Trophoblast cell (in vitro differentiated cells and primary cell): ENCODE results near the gene HIPK2.

ENCODE experiments used
- DNase-seq, 2 donors: peaks; one replicate each; pipeline ENCODE4 v3.0.0-alpha.2; 2016
- H2AFZ ChIP-seq: 2 replicates; pipeline ENCODE4 v1.6.1; 2013; ENCODE audit warnings: low read length, moderate library complexity, mild to moderate bottlenecking; ENCODE audit not compliant: insufficient read depth, poor library complexity
- H2AK5ac ChIP-seq: 2 replicates; pipeline ENCODE4 v1.6.1; 2013; ENCODE audit warnings: mild to moderate bottlenecking, low read length
- H2BK120ac ChIP-seq: 2 replicates; pipeline ENCODE4 v1.6.1; 2013; ENCODE audit warnings: low read length, mild to moderate bottlenecking, moderate library complexity; ENCODE audit not compliant: insufficient read depth, poor library complexity
- H2BK12ac ChIP-seq: 2 replicates; pipeline ENCODE4 v1.6.1; 2013; ENCODE audit warnings: mild to moderate bottlenecking, low read length, moderate library complexity
- H2BK5ac ChIP-seq: 2 replicates; pipeline ENCODE4 v1.6.1; 2013; ENCODE audit warnings: low read length, low read depth, moderate library complexity, mild to moderate bottlenecking; ENCODE audit not compliant: poor library complexity
- H3K14ac ChIP-seq: 2 replicates; pipeline ENCODE4 v1.6.1; 2013; ENCODE audit warnings: mild to moderate bottlenecking, low read length
- H3K18ac ChIP-seq: 2 replicates; pipeline ENCODE4 v1.6.1; 2013; ENCODE audit warnings: mild to moderate bottlenecking, low read length
- H3K23ac ChIP-seq: 2 replicates; pipeline ENCODE4 v1.6.1; 2013; ENCODE audit warnings: low read length
- H3K27ac ChIP-seq: 2 replicates; pipeline ENCODE4 v1.5.1; 2013; ENCODE audit warnings: low read depth, mild to moderate bottlenecking, inconsistent platforms, low read length, moderate library complexity
- H3K27me3 ChIP-seq: 2 replicates; pipeline ENCODE4 v1.6.1; 2013; ENCODE audit warnings: inconsistent platforms, mild to moderate bottlenecking, low read length, moderate library complexity; ENCODE audit not compliant: insufficient read depth
- H3K36me3 ChIP-seq, 2 experiments: 1 replicate in 1 of 2; 2 replicates in 1 of 2; pipeline ENCODE4 v1.6.1; 2013; ENCODE audit warnings: low read length in 2 of 2, mild to moderate bottlenecking in 2 of 2, moderate library complexity in 1 of 2; ENCODE audit not compliant: insufficient read depth in 2 of 2, control insufficient read depth in 1 of 2
- H3K4ac ChIP-seq: 2 replicates; pipeline ENCODE4 v1.6.1; 2013; ENCODE audit warnings: low read depth, mild to moderate bottlenecking, low read length, moderate library complexity
- H3K4me1 ChIP-seq, 2 experiments: 1 replicate in 1 of 2; 2 replicates in 1 of 2; pipeline ENCODE4 v1.6.1; 2013; ENCODE audit warnings: low read length in 2 of 2, mild to moderate bottlenecking in 2 of 2, moderate library complexity in 1 of 2; ENCODE audit not compliant: insufficient read depth in 2 of 2, control insufficient read depth in 1 of 2
- H3K4me2 ChIP-seq: 2 replicates; pipeline ENCODE4 v1.6.1; 2013; ENCODE audit warnings: inconsistent platforms, mild to moderate bottlenecking, low read length, moderate library complexity
- H3K4me3 ChIP-seq: 2 replicates; pipeline ENCODE4 v1.5.1; 2013; ENCODE audit warnings: mild to moderate bottlenecking, low read depth, low read length, inconsistent platforms
- H3K79me1 ChIP-seq: one replicate; pipeline ENCODE4 v1.6.1; 2013; ENCODE audit warnings: low read length
- H3K79me2 ChIP-seq: 2 replicates; pipeline ENCODE4 v1.6.1; 2013; ENCODE audit warnings: low read length, mild to moderate bottlenecking; ENCODE audit not compliant: control insufficient read depth, insufficient read depth, poor library complexity
- H3K9ac ChIP-seq: 2 replicates; pipeline ENCODE4 v1.6.1; 2013; ENCODE audit warnings: mild to moderate bottlenecking, low read length
- H3K9me3 ChIP-seq: 2 replicates; pipeline ENCODE4 v1.6.1; 2013; ENCODE audit warnings: low read depth, mild to moderate bottlenecking, control low read depth, inconsistent platforms, low read length; ENCODE audit not compliant: insufficient read depth
- H4K12ac ChIP-seq: 2 replicates; pipeline ENCODE4 v1.6.1; 2013; ENCODE audit warnings: low read depth, mild to moderate bottlenecking, low read length, moderate library complexity
- H4K8ac ChIP-seq: 2 replicates; pipeline ENCODE4 v1.6.1; 2013; ENCODE audit warnings: low read depth, mild to moderate bottlenecking, low read length, moderate library complexity
- H4K91ac ChIP-seq: one replicate; pipeline ENCODE4 v1.6.1; 2013; ENCODE audit warnings: low read depth, mild to moderate bottlenecking, low read length, moderate library complexity
- WGBS: extraction: QIAGEN DNeasy Blood & Tissue Kit; methylation state at CpG from one replicate; pipeline ENCODE4 v1.1.7; 2013; ENCODE audit warnings: missing lambda C conversion rate; ENCODE audit not compliant: insufficient read length, insufficient coverage; ENCODE audit errors: extremely low coverage; 5-methylcytosine and 5-hydroxymethylcytosine counted together

The HIPK2 gene

DNA sequence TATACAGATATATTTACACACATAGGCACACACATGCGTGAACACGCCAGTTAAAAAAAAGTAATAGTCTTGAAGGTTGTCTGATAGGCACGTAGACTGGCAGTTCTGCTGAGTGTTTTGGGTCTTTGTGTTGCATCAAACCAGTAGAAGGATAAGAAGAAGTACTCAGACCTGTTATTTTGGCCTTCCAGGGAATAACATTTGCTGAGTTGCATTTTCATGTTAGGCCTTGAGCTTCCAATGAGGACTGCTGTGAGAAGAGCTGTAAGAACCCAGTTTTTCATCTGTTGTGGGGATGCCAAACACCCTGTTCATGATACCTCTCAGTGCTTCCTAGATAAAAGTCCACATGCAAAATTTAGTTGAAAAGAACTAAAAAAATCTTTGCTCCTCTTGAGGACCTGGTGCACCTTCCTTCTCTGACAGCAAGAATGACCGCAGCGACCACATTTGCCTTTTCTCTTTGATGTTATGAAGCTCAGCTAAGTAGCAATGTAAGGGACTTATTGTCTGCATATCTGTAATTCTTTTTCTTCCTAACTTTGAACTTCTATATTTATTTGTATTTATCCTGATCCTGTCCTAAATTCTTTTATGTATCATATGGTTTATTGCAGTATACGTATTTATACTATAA lies 27.2 kb downstream of the HIPK2 start:
- no peak overlapping the region for H4K91ac ChIP-seq
- H3K27ac ChIP-seq = no peak overlapping the region
- no CpG with 5 or more reads among the region's 6 CpGs for WGBS
- H3K4me2 ChIP-seq = no peak overlapping the region
- H3K79me2 ChIP-seq = no peaks in the 10 kb centered on the region
- H2BK12ac ChIP-seq = no peak overlapping the region
- no peak overlapping the region for H4K8ac ChIP-seq
- H3K79me1 ChIP-seq = no peaks in the 10 kb centered on the region
- H3K4me1 ChIP-seq = no peaks in the 10 kb centered on the region
- no peak overlapping the region for H3K4ac ChIP-seq
- no peaks in the 10 kb centered on the region for H3K9me3 ChIP-seq
- DNase-seq = no peak
- H3K18ac ChIP-seq = no peak overlapping the region
- H3K23ac ChIP-seq = no peak overlapping the region
- H2BK5ac ChIP-seq = no peak overlapping the region
- no peak overlapping the region for H3K9ac ChIP-seq
- no peaks in the 10 kb centered on the region for H3K36me3 ChIP-seq
- H2BK120ac ChIP-seq = no peak overlapping the region
- no peak overlapping the region for H2AFZ ChIP-seq
- no peak overlapping the region for H4K12ac ChIP-seq
- H3K27me3 ChIP-seq = no peaks in the 10 kb centered on the region
- no peak overlapping the region for H3K4me3 ChIP-seq
- no peak overlapping the region for H3K14ac ChIP-seq
- no peak overlapping the region for H2AK5ac ChIP-seq

GRCh38 chr7:139749545-139749944 lies 28.3 kb downstream of the HIPK2 start:
- Histone ChIP-seq H3K9me3 (no peaks in the 10 kb centered on the region), H3K27me3 (no peaks in the 10 kb centered on the region), H2AK5ac (no peak overlapping the region), H4K91ac (no peak overlapping the region), H2BK120ac (no peak overlapping the region), H3K4me2 (no peak overlapping the region), H3K79me2 (no peaks in the 10 kb centered on the region), H3K14ac (no peak overlapping the region), H3K27ac (no peak overlapping the region), H3K4me3 (no peak overlapping the region), H3K36me3 (no peaks in the 10 kb centered on the region), H3K18ac (no peak overlapping the region), H2BK12ac (no peak overlapping the region), H3K4ac (no peak overlapping the region), H2BK5ac (no peak overlapping the region), H4K12ac (no peak overlapping the region), H3K9ac (peak overlapping the region; percentile 27), H3K23ac (no peak overlapping the region), H3K79me1 (no peaks in the 10 kb centered on the region), H2AFZ (no peak overlapping the region), H4K8ac (no peak overlapping the region), H3K4me1 (no peaks in the 10 kb centered on the region)
- WGBS = no CpG with 5 or more reads among the region's 10 CpGs
- DNase-seq = no peak

GRCh38 chr7:139748941-139749340 lies 28.9 kb downstream of the HIPK2 start:
- DNase-seq = no peak
- Histone ChIP-seq H2AFZ (no peak overlapping the region), H3K27ac (no peak overlapping the region), H3K9ac (no peak overlapping the region), H4K12ac (no peak overlapping the region), H4K8ac (no peak overlapping the region), H3K4me3 (no peak overlapping the region), H3K36me3 (no peaks in the 10 kb centered on the region), H2BK12ac (no peak overlapping the region), H3K9me3 (no peaks in the 10 kb centered on the region), H3K79me2 (no peaks in the 10 kb centered on the region), H3K14ac (no peak overlapping the region), H2AK5ac (no peak overlapping the region), H3K79me1 (no peaks in the 10 kb centered on the region), H3K4me2 (no peak overlapping the region), H4K91ac (no peak overlapping the region), H2BK5ac (no peak overlapping the region), H2BK120ac (no peak overlapping the region), H3K18ac (no peak overlapping the region), H3K23ac (no peak overlapping the region), H3K4me1 (no peaks in the 10 kb centered on the region), H3K4ac (no peak overlapping the region), H3K27me3 (no peaks in the 10 kb centered on the region)
- WGBS = no CpG with 5 or more reads among the region's 5 CpGs

DNA sequence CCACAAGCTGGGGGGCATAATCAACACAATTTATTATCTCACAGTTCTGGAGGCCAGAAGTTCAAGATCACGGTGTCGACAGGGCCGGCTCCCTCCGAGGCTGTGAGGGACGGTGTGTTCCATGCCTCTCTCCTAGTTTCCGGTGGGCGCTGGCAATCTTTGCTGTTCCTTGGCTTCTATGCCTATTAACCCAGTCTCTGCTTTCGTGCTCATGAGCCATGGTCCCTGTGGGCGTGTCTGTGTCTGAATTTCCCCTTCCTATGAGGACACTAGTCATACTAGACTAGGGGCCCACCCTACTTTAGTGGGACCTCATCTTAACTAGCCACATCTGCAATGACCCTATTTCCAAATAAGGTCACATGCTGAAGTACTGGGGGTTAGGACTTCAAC lies 29.4 kb downstream of the HIPK2 start:
- Histone ChIP-seq H2BK120ac (no peak overlapping the region), H3K4me2 (no peak overlapping the region), H3K9ac (no peak overlapping the region), H3K4ac (no peak overlapping the region), H2BK5ac (no peak overlapping the region), H3K79me1 (no peaks in the 10 kb centered on the region), H3K36me3 (no peaks in the 10 kb centered on the region), H3K23ac (no peak overlapping the region), H3K4me3 (no peak overlapping the region), H2AK5ac (no peak overlapping the region), H3K4me1 (no peaks in the 10 kb centered on the region), H3K27ac (no peak overlapping the region), H3K18ac (no peak overlapping the region), H3K9me3 (no peaks in the 10 kb centered on the region), H3K79me2 (no peaks in the 10 kb centered on the region), H4K8ac (no peak overlapping the region), H2AFZ (no peak overlapping the region), H3K27me3 (no peaks in the 10 kb centered on the region), H4K91ac (no peak overlapping the region), H4K12ac (no peak overlapping the region), H3K14ac (no peak overlapping the region), H2BK12ac (no peak overlapping the region)
- no peak for DNase-seq
- WGBS = no CpG with 5 or more reads among the region's 9 CpGs
